Body of pancreas (tissue), 4 donors: ENCODE measurements around the gene SH2D2A.

Experiments
- POLR2A ChIP-seq, 3 donors: fragments of 450-650 bp; IDR thresholded peaks; one replicate each; pipeline ENCODE4 v1.6.1; 2016; ENCODE audit warnings: antibody characterized with exemption in 3 of 3, mild to moderate bottlenecking in 2 of 3
- TF ChIP-seq, protein P1 (sequence below), 7 experiments: fragments of 450-650 bp in 4 of 7; fragments of 200-600 bp in 3 of 7; sonication (generic) in 3 of 7; IDR thresholded peaks; one replicate each; pipeline ENCODE4 v1.5.1; 2016 to 2019; ENCODE audit warnings: antibody characterized with exemption in 7 of 7

DNA sequence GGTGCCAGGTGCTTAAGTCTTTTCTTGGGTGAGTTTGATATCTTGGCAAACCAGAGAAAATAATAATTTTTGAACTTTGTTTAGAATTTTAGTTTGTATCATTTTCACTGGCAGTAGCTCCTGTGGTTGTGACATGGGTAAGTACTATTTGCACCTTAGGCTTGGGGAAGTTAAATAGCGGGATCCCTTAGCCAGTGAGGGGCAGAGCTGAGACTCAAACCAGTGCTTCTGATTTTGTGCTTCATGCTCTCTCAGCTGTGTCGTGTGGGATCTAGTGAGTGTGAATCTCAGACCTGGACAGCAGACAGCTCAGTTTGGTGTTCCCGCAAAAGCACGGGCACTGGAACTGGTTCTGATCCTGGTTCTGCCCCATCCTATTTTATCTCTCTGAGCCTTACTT, 39.7 kb downstream of the SH2D2A start:
- TF ChIP-seq POLR2A (IDR thresholded peaks at IDR 0.05), result no peak
- TF ChIP-seq, protein P1, sequence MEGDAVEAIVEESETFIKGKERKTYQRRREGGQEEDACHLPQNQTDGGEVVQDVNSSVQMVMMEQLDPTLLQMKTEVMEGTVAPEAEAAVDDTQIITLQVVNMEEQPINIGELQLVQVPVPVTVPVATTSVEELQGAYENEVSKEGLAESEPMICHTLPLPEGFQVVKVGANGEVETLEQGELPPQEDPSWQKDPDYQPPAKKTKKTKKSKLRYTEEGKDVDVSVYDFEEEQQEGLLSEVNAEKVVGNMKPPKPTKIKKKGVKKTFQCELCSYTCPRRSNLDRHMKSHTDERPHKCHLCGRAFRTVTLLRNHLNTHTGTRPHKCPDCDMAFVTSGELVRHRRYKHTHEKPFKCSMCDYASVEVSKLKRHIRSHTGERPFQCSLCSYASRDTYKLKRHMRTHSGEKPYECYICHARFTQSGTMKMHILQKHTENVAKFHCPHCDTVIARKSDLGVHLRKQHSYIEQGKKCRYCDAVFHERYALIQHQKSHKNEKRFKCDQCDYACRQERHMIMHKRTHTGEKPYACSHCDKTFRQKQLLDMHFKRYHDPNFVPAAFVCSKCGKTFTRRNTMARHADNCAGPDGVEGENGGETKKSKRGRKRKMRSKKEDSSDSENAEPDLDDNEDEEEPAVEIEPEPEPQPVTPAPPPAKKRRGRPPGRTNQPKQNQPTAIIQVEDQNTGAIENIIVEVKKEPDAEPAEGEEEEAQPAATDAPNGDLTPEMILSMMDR (IDR thresholded peaks at IDR 0.05), result no peak
